HG03097 (cell line): Measurements from ENCODE around the gene METTL15.
"Not testable (repeated sequence)": the region's sequence is repeated elsewhere in the genome, so short reads cannot be mapped to it uniquely, and the experiment has no call there.

Experiments
- ATAC-seq: cut with Tn5 transposase; IDR thresholded peaks from one replicate; pipeline ENCODE4 v1.9.1; 2021; ENCODE audit not compliant: unreplicated experiment, low FRiP score

The METTL15 gene

GRCh38 chr11:28107750-28108618 lies at the start of gene METTL15, which contains the start of gene KIF18A:
Gene METTL15 (plus strand): TSS chr11:28108388. CDS start chr11:28113335, 4,947 bp downstream.
Gene KIF18A (minus strand): TSS chr11:28108156. CDS start chr11:28097947, 10,209 bp downstream.
- peak; percentile 92 for ATAC-seq

- ATAC-seq, result no peak
These were observed 36.9 kb upstream of the METTL15 start for GRCh38 chr11:28071305-28071704.

DNA sequence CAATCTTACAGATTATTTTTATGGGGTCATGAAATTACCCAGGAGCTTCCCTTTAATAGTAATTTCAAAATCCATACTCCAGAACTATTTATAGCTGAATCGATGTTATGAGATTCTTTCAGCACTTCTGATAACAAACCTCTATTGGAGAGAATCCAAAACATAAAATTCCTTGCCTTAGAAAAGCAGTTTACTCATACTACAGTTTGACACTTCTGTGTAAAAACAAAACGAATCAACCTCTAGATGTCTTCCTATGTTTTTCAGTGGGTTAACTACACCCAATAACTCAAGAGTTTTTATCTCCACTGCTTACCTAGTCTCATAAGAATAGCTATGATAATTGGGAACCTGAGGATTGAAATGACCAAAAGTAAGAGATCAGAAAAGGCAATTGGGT lies 35.9 kb upstream of the METTL15 start:
- ATAC-seq, result no peak

GRCh38 chr11:28077521-28077920 lies 30.7 kb upstream of the METTL15 start:
- ATAC-seq, result no peak

- ATAC-seq, result no peak
These were observed 25.1 kb upstream of the METTL15 start for GRCh38 chr11:28083118-28083517.

GRCh38 chr11:28086569-28086968 lies 21.6 kb upstream of the METTL15 start:
- ATAC-seq, result no peak

GRCh38 chr11:28087192-28087591 lies 21.0 kb upstream of the METTL15 start:
- not testable (repeated sequence) for ATAC-seq

DNA sequence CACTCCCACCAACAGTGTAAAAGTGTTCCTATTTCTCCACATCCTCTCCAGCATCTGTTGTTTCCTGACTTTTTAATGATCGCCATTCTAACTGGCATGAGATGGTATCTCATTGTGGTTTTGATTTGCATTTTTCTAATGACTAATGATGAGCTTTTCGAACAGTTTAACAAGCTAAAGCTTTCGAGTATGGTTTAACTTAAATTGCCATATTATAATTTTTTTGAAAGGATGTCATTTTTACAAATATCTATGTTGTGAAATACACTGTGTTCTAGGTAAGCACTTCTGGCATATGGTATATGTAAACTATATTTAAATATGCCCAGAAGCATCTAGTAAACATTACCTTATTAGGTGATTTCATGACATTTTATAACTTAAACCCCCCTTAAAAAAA lies 20.5 kb upstream of the METTL15 start:
- ATAC-seq, result not testable (repeated sequence)

DNA sequence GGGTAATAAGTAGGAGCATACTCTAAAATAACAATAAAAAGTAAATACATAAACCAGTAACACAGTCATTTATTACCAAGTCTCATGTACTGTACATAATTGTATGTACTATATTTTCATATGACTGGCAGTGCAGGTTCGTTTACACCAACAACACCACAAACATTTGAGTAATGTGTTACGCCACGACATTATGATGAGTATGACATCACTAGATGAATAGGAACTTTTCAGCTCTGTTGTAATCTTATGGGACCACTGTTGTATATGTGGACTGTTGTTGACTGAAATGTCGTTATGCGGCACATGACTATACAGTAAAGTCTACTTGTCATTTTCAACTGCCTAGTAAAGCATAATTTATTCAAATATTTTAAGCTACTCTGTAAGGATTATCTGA lies 18.8 kb upstream of the METTL15 start:
- ATAC-seq, result no peak

- ATAC-seq, result no peak
These were observed 18.0 kb upstream of the METTL15 start for GRCh38 chr11:28090052-28090749.

- no peak for ATAC-seq
These were observed 15.4 kb upstream of the METTL15 start for GRCh38 chr11:28092786-28093185.

DNA sequence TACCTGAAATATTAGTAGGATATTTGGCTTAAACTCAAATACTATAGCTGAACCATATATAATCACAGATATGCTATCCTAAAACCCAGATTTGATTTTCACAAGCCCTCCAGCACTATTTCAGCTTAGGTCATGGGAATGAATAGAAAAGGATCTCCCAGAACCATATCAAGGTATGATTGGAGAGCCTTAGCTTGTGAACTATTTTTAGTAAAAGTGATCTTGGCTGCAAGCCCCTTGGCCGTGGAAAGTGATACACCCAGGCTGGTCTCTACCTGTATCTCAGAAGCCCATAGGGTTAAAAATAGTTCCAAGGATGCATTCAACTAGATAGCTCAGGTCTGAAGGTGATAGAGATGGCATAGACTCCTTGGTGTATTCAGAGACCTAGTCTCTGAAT lies 9.9 kb upstream of the METTL15 start:
- no peak for ATAC-seq

GRCh38 chr11:28099715-28100114 lies 8.5 kb upstream of the METTL15 start:
- no peak for ATAC-seq

DNA sequence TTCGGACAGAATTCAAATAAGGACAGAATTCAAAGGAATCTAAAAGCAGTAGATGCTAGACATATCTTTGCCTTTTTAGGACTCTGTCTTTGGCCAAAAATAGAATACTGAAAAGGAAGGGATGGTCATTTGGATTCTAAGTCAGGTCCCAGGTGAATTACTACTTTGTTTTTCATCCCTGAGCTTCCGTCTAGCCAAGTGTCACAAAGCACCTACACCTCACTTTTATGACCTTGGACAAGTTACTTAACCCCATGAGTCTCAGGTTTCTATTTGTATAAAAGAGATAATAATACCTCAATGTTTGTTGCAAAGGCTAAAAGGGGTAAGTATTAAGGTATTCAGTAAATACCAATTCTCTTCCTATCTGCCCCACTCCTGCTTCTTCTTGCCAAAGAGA lies 7.5 kb upstream of the METTL15 start:
- no peak for ATAC-seq

- not testable (repeated sequence) for ATAC-seq
These were observed 5.9 kb upstream of the METTL15 start for GRCh38 chr11:28102300-28102699.

DNA sequence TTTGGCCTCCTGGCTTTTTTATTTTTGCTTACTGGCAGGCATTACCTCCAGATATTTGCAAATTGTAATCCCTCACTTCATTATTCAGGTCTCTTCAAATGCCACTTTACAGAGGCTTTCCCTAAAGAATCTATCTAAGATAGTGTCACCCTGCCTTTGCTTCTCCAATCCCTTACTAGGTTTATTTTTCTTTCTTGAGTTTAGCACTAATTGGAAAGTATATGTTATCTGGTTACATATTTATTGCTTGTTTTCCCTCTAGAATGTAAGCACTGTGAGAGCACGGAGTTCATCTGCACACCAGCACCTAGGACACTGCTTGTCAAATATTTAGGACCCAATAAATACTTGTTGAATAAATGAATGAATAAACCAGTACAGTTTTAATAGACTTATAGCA lies 3.8 kb upstream of the METTL15 start:
- no peak for ATAC-seq

DNA sequence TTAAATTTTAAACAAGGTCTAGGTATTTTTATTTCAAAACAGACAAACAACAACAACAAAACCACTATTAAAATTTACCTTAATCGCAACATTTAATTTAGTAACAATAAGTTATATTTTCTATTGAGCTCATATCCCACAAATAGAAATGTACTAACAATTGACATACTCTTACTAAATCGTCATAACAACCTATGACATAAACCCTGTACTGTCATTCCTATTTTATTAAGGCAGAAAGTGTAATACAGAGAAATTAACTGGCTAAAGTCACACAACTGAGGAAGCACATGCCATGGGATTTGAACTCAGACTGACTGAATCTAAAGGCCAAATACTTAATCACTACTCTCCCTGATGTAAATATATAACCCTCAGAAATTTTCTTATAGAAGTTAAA lies 3.2 kb upstream of the METTL15 start:
- ATAC-seq, result no peak

DNA sequence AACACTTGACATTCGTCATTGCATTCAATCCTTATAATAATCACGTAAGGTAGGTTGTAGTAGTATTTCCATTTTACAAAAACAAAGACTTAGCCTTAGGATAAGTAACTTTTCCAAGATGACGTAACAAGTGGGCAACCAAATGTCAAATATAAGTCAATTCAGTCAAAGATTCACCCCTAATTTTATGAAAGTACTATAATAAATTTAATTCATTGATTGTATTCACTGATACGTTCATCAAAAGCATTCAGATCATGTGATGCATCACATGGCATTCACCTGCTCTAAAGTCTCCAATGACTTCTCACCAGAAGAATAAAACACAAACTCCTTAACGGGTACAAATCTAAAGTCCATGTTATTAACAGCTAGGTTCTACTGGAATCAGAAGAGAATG lies 2.3 kb upstream of the METTL15 start:
- no peak for ATAC-seq

GRCh38 chr11:28106353-28107043 lies 1.7 kb upstream of the METTL15 start:
- ATAC-seq, result no peak

- peak; percentile 2 for ATAC-seq
These were observed 918 bp upstream of the METTL15 start for GRCh38 chr11:28107191-28107749.

GRCh38 chr11:28108958-28109357 lies 770 bp downstream of the METTL15 start:
- ATAC-seq, result no peak
